CD4-positive, alpha-beta T cell treated with Interleukin-10 for 1 hour (primary cell): ENCODE measurements around the gene CCDC201.
"Not testable (repeated sequence)": the region's sequence is repeated elsewhere in the genome, so short reads cannot be mapped to it uniquely, and the experiment has no call there.

ENCODE experiments used
- DNase-seq: peaks from one replicate; pipeline ENCODE4 v3.0.0-alpha.2; 2020

CCDC201 gene

DNA sequence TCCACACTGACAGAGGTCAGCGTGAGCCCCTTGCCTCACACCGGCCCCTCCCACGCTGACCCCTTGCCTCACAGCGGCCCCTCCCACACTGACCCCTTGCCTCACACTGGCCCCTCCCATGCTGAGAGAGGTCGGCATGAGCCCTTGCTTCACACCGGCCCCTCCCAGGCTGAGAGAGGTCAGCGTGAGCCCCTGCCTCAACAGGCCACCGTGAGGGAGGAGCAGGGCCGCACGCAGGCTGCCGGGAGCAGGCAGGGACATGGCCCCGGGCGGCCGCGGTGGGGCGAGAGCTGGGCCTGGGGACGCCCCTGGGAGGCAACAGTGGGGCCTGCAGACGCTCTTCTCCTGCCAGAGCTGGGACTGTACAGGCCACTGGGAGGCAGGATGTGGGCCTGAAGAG is 59.1 kb downstream of the CCDC201 start:
- not testable (repeated sequence) for DNase-seq

DNA sequence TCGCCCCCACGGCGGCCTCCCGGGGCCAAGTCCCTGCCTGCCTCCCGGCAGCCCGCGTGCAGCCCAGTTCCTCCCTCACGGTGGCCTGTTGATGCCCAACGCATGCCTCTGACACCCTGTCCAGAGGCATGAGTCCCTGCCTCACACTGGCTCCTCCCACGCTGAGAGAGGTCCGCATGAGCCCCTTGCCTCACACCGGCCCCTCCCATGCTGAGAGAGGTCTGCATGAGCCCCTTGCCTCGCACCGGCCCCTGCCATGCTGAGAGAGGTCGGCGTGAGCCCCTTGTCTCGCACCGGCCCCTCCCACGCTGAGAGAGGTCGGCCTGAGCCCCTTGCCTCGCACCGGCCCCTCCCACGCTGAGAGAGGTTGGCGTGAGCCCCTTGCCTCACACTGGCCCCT is 59.9 kb downstream of the CCDC201 start:
- DNase-seq, result no peak

DNA sequence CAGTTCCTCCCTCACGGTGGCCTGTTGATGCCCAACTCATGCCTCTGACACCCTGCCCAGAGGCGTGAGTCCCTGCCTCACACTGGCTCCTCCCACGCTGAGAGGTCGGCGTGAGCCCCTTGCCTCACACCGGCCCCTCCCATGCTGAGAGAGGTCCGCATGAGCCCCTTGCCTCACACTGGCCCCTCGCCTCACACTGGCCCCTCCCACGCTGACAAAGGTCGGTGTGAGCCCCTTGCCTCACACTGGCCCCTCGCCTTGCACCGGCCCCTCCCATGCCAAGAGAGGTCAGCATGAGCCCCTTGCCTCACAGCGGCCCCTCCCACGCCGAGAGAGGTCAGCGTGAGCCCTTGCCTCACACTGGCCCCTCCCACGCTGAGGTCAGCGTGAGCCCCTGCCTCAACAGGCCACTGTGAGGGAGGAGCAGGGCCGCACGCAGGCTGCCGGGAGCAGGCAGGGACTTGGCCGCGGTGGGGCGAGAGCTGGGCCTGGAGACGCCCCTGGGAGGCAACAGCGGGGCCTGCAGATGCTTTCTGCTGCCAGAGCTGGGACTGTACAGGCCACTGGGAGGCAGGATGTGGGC is 61.1 kb downstream of the CCDC201 start:
- not testable (repeated sequence) for DNase-seq

DNA sequence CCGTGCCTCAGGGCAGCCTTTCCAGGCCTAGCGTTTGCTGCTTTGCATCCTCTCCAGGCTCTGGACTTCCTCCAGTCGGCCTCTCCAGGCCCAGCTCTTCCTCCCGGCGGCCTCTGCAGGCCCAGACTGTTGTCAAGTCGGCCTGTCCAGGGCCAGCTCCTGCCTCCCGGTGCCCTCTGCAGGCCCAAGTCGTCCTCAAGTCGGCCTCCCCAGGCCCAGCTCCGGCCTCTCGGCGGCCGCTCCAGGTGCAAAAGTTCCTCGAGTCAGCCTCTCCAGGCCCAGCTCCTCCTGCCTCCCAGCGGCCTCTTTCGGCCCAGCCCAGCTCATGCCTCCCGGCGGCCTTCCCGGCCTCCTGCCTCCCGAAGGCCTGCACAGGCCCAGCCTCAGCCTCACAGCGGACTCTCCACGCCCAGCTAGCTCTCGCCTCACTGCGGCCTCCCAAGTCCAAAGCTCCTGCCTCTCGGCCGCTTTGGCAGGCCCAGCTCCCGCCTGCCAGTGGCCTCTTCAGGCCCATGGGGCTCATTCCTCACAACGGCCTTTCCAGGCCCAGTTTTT is 62.4 kb downstream of the CCDC201 start:
- not testable (repeated sequence) for DNase-seq
